Pulmonary artery endothelial cell (primary cell): ENCODE data around the gene HSD17B10. TPM values are rescaled to one million over a fixed set of nuclear protein-coding genes. Genes with fewer than 3 reads are reported as not detected.
"Not testable (repeated sequence)": the region's sequence is repeated elsewhere in the genome, so short reads cannot be mapped to it uniquely, and the experiment has no call there.

Source experiments
- DNase-seq: peaks from one replicate; pipeline ENCODE4 v3.0.0-alpha.2; 2011; ENCODE audit warnings: low read depth, low spot score
- total RNA-seq: library from RNA; depleted of rRNA; stranded (reverse); fragments of >200 nt; gene quantifications from 2 replicates; pipeline ENCODE4 v1.2.3, GENCODE V29; 2014

HSD17B10 gene
- total RNA-seq, result 71.6 and 83.1 TPM in 2 replicates

DNA sequence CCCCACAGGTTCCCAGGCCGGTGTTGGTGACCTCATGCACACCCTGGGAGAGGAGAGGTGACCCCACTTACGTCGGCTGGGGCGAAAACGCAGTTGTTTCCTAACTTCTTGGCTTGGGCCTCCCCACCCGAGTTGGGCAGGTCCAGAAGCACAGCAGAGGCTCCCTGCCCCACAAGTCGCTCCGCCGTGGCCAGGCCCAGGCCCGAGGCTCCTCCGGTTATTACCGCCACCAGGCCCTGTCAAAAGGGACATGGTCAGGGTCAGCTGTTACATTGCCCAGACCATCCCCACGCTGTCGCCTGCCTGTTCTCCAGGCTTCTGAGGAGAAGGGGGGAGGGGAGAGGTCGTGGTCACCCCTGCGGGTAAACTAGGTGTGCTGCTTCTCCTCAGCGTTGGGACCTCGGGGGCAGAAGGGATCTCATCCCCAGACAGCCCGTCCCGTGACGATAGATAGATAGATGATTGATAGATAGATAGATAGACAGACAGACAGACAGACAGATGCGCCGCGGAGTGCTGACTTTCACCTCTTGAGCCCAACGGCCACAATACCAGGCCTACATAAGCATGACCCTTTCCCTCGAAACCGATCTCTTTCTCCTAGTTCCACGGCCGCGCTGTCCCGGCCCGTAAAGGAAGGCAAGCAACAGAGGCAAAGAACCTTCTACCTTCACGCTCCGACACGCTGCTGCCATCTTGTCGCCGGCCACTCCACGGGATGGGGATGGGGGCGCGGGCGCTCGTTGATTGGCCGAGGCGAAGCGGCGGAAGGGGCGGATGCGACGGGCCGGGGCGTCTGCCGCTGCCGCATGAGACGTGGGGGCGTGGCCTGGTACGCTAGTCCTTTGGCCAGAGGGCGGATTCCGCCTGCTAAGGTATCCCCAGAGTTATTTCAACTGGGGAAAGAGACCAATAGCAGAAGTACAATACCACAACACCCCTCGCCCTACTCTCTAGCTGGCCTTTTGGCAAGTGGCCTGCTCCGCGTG lies at the start of gene HSD17B10:
HSD17B10 (minus strand) TSS at position 720 of the 989 bp plus-strand sequence; CDS start at position 695, 25 bp downstream.
- DNase-seq, result peak; percentile 33

DNA sequence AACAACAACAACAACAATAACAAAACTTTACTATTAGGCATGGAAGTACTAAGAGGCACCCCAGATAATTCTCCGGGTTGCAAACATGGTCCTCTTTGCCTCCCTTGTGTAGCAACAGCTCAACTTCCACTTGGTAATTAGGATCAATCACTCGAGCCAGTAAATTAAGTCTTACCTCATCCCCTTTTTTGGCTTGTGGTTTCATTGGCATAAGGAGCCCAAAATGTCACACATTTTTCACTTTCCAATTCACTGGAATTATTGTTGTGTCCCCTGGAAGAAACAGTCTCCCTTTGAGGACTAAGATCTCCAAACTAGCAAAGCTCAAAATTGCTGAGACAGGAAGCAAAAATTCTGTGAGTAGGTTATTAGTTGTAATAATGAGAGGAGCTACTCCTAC lies 49.2 kb upstream of the HSD17B10 start:
- no peak for DNase-seq

DNA sequence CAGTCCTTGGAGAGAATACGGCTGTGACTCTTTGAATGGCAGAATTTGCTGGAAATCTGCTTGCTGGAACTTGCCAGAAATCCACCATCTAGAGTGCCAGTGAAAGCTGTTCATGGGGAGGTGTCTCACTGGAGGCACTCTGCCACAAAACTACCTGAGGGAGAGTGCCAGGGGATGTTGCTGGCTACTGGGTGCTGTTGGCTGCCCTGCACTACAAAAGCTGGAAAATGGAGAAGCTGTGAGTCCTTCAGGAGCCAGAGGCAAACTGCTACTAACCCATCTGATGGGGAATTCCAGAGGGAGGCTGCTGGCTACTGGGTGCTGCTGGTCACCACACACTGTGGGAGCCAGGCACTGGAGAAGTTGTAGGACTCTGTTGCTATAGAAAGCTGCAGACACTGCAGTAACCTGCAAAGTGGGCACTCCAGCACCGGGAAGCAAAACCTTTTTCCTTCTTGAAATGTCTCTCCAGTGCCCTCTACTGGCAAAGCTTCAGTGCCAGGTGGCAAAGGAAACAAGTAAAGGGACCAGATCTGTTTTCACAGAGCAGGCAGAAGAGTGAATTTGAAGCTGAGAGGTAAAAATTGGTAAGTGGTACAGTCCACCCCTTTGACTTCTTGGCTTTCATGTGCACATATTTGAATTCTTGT lies 47.8 kb upstream of the HSD17B10 start:
- peak; percentile 22 for DNase-seq

DNA sequence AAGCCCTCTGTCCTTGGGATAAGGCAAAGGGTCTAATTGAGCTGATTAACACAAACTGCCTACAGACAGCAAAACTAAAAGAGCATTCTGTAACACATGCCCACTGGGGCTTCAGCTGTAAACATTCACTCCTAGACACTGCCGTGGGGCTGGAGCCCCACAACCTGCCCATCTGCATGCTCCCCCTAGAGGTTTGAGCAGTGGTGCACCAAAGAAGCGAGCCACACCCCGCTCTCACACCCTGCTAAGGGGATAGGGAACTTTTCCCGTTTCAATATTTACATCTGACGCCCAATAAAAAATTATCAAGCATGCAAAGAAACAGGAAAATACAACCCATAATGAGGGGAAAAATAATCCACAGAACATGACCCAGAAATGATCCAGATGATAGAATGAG lies 46.9 kb upstream of the HSD17B10 start:
- DNase-seq, result no peak

DNA sequence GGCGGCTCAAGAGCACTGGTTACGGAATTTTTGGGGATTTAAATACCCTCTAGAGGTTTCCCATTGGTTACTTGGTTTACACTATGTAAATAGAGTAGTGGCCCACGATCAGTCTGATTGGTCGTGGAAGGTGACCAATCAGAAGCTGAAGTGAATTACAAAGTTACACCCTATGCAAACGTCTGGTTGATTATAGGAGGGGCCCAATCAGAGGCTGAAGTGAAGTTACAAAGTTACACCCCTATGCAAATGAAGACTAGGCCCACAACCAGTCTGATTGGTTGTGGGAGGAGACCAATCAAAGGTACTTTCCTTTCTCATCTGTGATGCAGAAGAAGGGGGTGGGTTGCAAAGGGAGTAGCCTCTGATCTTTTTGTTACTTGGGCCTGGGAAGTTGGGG lies 45.1 kb upstream of the HSD17B10 start:
- no peak for DNase-seq

DNA sequence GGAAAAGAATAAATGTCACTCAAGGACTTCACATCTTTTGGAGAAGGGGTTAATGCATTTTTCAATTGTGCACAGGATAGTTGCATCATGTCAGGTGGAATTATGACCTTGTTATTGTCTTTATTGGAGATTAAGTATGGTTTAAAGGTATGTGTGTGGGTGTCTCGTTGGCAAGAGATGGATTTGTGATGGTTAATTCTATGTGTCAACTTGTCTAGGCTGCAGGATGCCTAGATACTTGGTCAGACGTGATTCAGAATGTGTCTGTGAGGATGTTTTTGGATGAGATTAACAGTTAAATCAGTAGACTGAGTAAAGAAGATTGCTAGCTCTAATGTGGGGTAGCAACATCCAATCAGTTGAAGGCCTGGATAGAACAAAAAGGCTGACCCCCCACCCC lies 42.2 kb upstream of the HSD17B10 start:
- DNase-seq, result no peak

DNA sequence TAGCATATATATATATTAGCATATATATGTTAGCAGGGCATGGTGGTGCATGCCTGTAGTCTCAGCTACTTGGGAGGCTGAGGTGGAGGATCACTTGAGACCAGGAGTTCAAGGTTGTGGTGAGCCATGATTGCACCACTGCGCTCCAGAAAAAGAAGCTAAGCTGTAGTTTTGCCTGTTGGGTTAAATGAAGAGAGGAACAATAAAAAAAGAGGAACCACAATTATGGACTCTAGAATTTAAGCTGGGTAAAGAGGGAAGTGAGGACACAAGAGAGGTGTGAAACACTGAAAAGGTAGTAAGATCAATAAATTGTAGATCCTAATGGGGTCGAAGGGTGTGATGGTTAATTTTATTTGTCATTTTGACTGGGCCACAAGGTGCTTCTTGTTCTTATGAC lies 40.5 kb upstream of the HSD17B10 start:
- DNase-seq, result no peak

DNA sequence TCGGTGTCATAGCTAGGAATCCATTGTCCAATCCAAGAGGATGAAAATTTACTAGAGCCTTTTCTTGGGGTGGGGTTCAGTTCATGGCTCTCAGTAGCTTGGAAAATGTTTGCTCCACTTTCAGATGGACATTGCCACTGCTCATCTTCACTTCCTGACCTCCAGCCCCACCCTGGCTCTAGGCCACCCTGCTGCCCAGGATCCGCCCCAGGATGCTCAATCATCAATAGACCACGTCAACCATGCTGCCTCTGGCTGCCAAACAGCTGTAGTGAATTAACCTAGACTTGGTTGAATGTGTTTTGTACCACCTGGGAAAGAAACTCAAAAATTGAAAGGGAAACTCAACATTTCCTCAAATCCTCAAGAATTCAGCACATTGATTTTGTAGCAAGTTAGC lies 37.2 kb upstream of the HSD17B10 start:
- DNase-seq, result no peak

DNA sequence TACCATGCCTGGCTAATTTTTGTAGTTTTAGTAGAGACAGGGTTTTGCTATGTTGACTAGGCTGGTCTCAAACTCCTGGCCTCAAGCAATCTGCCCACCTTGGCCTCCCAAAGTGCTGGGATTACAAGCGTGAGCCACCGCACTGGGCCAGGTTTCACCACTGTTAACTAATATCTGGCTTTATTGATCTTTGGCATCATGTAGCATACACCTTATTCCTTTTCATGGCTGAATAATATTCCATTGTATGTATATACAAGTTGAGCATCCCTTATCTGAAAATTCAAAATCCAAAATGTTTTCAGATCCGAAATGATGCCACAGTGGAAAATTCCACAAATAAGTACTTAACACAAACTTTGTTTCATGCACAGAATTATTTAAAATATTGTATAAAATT lies 34.5 kb upstream of the HSD17B10 start:
- not testable (repeated sequence) for DNase-seq

DNA sequence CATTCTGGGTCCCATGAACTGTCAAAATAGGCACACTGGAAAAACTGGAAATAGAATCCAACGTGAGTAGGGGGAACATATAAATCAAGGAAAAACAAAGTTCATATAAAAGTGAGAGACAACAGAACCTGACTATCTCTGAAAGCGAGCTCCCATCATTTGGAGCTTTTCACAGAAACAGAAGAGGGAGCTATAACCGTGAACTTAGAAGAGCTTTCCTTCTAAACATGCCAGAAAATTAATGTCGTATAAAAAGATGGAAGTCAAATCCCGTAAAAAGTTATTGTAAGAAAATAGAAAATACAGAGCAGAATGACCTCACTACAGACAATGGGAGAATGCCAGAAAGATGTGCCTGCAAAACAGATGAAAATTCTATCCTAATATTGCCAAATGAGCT lies 23.9 kb upstream of the HSD17B10 start:
- no peak for DNase-seq

DNA sequence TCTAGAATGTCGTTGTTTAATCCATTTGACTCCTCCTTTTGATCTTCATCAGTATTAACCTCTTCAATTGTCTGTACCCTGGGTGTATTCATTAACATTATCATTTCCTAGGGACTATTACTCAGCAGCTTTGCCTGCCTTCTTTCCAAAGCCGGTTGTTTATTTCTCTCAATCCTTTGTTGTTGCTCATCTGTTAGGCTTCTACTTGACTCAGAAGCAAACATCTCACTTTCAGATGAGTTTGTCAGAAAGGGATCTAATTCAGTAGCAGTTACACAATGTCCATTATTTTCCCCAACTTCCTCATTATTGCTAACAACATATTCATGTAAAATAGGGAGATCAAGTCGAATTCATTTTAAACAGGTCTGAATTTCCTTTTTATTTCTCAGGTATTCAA lies 22.1 kb upstream of the HSD17B10 start:
- DNase-seq, result no peak

DNA sequence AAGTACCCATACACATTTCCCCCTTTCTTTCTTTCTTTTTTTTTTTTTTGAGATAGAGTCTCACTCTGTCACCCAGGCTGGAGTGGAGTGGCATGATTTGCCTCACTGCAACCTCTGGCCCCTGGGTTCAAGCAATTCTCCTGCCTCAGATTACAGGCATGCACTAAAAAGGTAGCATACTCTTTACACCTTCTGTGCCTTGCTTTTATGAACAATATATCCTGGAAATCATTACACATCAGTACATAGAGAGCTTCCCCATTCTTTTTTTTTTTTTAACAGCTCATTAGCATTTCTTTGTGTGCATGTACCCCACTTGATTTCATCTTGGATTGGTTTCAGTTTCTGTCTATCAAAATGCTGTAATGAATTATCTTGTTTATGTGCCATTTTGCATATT lies 18.6 kb upstream of the HSD17B10 start:
- no peak for DNase-seq

DNA sequence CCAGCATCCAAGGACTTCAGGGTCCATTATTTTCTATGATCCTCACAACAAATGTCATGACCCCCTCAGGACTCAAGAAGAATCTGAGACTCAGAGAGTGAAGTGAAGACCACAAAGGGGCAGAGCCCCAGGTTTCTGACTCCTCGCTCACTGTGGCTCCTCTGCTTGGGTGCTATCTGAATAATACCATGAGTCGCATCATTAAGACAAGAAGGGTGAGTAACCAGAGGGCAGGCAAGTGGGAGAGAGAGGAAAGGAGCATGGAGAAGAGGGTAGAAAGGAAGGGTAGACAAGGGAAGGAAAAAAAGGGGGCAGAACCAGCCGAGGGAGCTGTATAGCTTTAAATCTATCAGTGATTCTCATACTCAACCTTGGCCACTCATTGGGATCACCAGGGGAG lies 15.5 kb upstream of the HSD17B10 start:
- DNase-seq, result no peak

DNA sequence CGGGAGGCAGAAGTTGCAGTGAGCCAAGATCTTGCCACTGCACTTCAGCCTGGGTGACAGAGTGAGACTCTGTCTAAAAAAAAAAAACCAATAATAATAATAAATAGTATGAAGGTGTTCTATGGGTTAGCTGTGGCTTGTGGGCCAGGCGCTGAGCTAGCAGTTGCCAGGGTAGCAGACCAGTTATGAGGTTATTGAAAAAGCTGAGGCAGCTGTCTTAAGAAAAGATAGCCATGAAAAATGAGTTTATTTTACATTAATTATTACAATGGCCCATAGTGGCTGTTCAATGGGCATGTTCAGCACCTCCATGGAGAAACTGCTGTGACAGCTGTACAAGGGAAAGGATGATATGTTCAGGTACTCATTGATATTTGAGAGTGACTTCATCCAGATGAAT lies 13.3 kb upstream of the HSD17B10 start:
- no peak for DNase-seq

DNA sequence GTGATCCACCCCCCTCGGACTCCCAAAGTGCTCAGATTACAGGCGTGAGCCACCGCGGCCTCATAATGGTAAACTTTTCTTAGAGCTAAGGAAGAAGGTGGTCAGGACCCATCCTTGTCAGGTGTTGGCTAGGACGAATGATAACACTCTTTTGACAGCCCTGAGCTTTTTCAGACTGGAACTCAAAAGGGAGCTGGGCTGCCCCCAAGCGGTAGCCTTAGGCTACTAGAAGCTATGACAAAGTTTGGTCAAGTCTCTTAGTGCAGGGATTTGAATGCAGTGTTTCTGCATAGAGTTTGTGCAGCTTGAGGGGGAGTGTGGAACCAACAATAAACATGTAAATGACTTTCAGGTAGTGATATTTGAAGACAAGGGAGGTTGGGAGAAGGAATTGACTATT lies 11.8 kb upstream of the HSD17B10 start:
- DNase-seq, result no peak

DNA sequence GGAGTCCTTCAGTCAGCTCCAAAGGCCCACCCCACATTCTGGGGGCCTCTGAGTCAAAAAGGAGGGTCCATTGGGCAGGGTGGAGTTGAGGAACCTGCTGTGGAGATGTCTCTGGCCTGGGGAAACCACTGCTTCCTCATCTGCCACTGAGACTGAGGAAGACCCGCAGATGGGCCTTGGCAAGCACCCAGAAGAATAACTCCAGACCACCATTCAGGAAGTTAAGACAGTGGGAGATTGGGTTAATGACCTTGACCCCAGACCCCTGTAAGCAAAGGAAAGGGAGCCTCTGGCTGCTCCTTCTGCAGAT lies 8.1 kb upstream of the HSD17B10 start:
- no peak for DNase-seq

DNA sequence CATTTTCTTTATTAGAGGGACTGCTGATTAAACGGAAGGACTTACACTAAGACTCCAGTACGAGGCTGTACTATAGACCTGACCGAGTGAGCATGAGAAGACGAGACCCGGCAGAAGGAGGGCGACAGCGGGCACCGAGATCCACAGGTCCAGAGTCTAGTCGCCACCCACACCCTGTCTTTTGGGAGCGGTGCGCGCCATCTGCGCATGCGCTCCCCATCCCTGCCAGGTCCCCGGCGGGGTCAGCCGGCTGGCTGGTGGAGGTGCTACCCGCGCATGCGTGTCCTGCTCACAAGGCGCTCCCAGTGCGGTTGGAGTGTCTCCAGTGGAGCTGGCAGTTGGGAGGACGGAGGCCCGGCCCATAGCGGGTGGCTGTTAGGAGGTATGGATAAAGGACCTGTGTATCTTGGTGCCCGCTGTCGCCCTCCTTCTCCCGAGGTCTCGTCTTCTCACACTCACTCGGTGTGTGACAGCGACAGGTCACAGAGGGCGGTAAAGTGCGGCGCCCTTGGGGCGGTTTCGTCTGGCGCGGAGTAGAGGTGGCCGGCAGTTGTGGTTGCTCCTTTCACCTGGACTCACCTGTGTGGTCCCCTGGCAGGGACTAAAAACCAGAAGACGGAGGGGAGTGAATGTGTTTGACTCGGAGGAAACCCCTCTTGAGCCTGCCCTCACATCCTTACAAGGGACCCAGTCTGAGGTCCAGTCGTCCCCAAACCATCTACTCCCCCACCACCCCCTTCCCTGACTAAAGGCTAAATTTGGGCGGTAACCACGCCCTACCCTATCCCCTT lies 7.6 kb upstream of the HSD17B10 start:
- DNase-seq, result no peak

DNA sequence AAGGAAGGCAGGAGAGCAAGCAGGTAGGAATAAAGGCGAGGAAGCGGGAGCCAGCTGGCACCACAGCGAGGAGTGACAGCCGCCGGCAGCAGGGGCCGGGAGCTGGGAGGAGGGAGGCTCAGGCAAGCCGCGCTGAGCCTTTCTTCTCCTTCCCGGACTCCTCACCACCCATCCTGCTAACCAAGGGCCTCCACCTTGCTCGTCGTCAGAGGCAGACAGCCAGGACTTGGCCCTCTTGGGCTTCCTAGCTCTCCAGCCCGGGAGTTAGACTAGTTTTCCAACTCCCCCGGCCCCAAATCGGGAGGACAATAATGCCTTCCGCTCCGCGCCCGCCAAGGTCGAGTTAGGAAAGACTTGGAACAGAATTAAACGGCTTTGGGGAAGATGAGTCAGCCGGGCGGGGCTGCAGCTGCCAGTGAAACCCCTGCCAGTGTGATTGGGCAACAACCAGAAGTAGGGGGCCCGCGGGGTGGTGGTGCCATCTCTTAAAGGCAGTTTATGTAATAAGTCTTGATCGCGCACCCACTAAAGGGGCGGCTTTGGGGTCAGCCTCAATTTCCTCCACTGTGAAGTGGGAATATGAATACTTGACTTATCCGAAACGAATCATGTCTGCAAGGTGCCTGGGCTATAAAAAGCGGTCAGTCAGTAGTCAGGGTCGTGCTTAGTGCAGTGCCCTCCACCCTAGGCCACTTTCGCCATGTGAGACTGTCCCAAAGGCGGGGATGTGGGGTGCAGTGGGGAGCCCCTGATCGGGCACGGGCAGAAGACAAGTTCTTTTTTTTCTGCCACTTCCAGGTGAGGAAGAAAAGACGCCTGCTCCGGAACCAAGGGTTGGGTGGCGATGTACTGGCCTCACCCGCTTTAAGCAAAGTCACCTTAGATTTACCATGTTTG lies 6.7 kb upstream of the HSD17B10 start:
- no peak for DNase-seq

DNA sequence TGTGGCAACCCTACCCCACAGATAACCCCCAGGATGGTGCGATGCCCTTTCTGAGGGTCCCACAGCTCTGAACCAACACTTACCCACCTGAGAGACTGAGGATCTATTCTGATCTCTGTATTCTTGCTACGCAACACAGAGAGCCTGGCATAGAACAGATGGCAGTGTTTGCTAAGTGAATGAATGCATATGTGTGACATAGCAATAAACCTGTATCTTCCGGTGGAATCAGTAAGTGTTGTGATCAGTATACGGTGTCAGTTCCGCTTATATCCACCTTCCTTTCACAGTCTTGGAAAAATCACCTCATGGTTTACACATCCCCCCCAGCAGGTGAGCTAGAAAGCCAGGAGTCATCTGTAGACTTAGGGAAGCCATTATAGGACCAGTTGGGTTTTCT lies 5.9 kb upstream of the HSD17B10 start:
- DNase-seq, result no peak

DNA sequence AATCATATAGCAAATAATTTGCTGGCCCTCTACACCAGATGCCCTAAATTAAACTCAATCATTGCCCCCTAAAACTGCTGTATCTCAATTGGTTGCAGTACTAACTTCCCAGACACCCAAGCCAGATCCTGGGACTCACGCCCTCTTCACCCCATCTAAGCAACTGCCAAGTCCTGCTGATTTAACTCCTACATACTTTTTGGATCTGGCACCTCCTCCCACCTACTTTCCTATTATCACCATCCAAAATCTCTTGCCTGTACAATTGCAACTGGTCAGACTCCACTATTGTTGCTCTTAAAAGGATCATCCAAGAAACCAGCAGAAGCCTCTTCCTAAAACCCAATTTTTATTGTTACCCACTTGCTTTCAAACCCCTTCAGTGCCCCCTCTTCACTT lies 4.7 kb upstream of the HSD17B10 start:
- DNase-seq, result no peak

DNA sequence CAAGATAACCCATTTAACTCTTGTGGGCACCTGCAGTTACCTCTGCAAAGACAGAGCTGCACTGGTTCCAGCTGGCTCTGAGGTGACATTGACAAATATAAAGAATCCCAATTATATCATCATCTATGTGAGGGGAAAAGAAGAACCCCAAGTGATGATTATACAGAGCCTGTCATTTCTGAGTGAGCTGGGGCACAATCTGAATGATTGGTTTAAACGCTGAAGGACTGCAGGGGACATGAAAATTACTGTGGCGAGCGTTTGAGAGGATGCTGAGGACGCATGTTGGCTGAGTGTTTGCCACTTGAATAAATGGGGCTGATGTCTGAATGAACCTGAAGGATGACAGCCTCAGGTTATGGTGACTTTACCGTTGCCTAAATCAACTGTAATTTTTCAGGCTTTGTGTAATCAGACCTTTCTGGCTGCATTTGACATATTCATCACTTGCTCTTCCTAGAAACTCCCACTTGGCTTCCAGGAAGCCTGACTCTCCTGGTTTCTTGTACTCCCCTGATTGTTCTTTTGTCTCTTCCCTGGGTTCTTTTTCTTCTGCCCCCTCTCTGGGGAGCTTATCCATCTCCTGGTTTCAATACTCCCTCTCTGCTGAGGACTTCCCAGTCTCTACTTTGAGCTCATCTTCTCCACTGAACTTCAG lies 4.1 kb upstream of the HSD17B10 start:
- no peak for DNase-seq
